HPDE6-E6E7 (cell line): Measurements from ENCODE around the gene FMR1NB.

Source experiments
- DNase-seq: peaks from one replicate; pipeline ENCODE4 v3.0.0; 2011; ENCODE audit warnings: missing footprints; ENCODE audit errors: extremely low spot score

Gene FMR1NB

DNA sequence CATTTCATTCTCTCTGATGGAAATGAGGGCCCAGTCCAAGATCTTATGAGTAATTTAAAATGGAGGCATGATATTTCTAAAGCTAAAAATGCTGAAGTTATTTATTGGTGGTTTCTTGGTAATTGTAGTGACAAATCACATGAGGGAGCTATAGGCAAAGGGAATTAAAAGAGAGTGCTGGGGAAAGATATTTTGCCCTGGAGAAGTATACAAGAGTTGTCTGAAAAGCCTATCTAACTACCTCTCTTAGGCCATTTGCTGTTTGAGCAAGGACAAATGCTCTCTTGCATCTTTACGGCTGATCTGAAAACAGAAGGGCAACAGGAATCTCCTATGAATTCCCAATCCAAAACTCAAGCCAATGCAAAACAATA lies 89.4 kb downstream of the FMR1NB start:
- no peak for DNase-seq
